Measurements from ENCODE around the gene MXI1.

GRCh38 chr10:110225756-110226542, 18.5 kb downstream of the MXI1 start:
- TF ChIP-seq CTCF (conservative IDR thresholded peaks at IDR 0.05), result peak; percentile 92
- TF ChIP-seq ZFX (IDR thresholded peaks at IDR 0.05), result no peak
